Measurements from ENCODE around the gene IL32.

IL32 gene

GRCh38 chr16:3084491-3084890, 19.1 kb downstream of the IL32 start:
- DNase-seq: no peak
- no peaks in the 10 kb centered on the region for H3K27me3 ChIP-seq (replicated peaks)
- TF ChIP-seq CTCF (IDR thresholded peaks at IDR 0.05; ENCODE audit: low read depth, low read length, missing control alignments): no peak
- no peak overlapping the region for H3K4me3 ChIP-seq (ENCODE audit: low read depth, low read length)
- in situ Hi-C loops (cut with HindIII; ENCODE audit: low pct_ligation_motif_present, low sequenced_read_pairs): no loop called here
- no peak overlapping the region for H3K27ac ChIP-seq
- H3K36me3 ChIP-seq (replicated peaks): no peaks in the 10 kb centered on the region

- TF ChIP-seq CTCF (IDR thresholded peaks at IDR 0.05; ENCODE audit: low read depth, low read length, missing control alignments): no peak
- no peak for DNase-seq
- in situ Hi-C loops (cut with HindIII; ENCODE audit: low pct_ligation_motif_present, low sequenced_read_pairs): no loop called here
- Histone ChIP-seq H3K36me3 (replicated peaks) (no peaks in the 10 kb centered on the region), H3K4me3 (ENCODE audit: low read depth, low read length) (no peak overlapping the region), H3K27ac (no peak overlapping the region), H3K27me3 (replicated peaks) (no peaks in the 10 kb centered on the region)
These were observed 19.7 kb downstream of the IL32 start for GRCh38 chr16:3084969-3085670.

- Histone ChIP-seq H3K27ac (no peak overlapping the region), H3K36me3 (replicated peaks) (no peaks in the 10 kb centered on the region), H3K4me3 (ENCODE audit: low read depth, low read length) (no peak overlapping the region), H3K27me3 (replicated peaks) (no peaks in the 10 kb centered on the region)
- no peak for DNase-seq
- TF ChIP-seq CTCF (IDR thresholded peaks at IDR 0.05; ENCODE audit: low read depth, low read length, missing control alignments): no peak
- in situ Hi-C loops (cut with HindIII; ENCODE audit: low pct_ligation_motif_present, low sequenced_read_pairs): no loop called here
These were observed 20.6 kb downstream of the IL32 start for GRCh38 chr16:3085868-3086595.

GRCh38 chr16:3086596-3087242, 21.3 kb downstream of the IL32 start:
- Histone ChIP-seq H3K27ac (no peak overlapping the region), H3K36me3 (replicated peaks) (no peaks in the 10 kb centered on the region), H3K4me3 (ENCODE audit: low read depth, low read length) (no peak overlapping the region)

More at GRCh38 chr16:3086596-3087242, 21.3 kb downstream of the IL32 start:
- H3K27me3 ChIP-seq (replicated peaks): no peaks in the 10 kb centered on the region
- in situ Hi-C loops (cut with HindIII; ENCODE audit: low pct_ligation_motif_present, low sequenced_read_pairs): no loop called here
- no peak for DNase-seq
- no peak for TF ChIP-seq CTCF (IDR thresholded peaks at IDR 0.05; ENCODE audit: low read depth, low read length, missing control alignments)

Data from brain microvascular endothelial cell (primary cell).